RKO (cell line): ENCODE data around the gene ERCC6L2.

ENCODE experiments used
- DNase-seq: peaks from one replicate; pipeline ENCODE4 v3.0.0-alpha.2; 2016; ENCODE audit warnings: low spot score

The ERCC6L2 gene, protein sequence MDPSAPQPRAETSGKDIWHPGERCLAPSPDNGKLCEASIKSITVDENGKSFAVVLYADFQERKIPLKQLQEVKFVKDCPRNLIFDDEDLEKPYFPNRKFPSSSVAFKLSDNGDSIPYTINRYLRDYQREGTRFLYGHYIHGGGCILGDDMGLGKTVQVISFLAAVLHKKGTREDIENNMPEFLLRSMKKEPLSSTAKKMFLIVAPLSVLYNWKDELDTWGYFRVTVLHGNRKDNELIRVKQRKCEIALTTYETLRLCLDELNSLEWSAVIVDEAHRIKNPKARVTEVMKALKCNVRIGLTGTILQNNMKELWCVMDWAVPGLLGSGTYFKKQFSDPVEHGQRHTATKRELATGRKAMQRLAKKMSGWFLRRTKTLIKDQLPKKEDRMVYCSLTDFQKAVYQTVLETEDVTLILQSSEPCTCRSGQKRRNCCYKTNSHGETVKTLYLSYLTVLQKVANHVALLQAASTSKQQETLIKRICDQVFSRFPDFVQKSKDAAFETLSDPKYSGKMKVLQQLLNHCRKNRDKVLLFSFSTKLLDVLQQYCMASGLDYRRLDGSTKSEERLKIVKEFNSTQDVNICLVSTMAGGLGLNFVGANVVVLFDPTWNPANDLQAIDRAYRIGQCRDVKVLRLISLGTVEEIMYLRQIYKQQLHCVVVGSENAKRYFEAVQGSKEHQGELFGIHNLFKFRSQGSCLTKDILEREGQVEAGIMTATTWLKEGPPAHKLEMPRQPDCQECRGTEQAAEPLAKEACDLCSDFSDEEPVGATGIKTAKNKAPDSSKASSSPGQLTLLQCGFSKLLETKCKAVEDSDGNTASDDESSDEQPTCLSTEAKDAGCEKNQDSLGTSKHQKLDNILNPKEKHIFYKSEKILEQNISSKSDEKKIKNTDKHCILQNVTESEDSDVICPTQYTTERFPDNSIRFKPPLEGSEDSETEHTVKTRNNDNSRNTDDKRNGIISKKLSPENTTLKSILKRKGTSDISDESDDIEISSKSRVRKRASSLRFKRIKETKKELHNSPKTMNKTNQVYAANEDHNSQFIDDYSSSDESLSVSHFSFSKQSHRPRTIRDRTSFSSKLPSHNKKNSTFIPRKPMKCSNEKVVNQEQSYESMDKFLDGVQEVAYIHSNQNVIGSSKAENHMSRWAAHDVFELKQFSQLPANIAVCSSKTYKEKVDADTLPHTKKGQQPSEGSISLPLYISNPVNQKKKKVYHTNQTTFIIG (N-terminal part only)

DNA sequence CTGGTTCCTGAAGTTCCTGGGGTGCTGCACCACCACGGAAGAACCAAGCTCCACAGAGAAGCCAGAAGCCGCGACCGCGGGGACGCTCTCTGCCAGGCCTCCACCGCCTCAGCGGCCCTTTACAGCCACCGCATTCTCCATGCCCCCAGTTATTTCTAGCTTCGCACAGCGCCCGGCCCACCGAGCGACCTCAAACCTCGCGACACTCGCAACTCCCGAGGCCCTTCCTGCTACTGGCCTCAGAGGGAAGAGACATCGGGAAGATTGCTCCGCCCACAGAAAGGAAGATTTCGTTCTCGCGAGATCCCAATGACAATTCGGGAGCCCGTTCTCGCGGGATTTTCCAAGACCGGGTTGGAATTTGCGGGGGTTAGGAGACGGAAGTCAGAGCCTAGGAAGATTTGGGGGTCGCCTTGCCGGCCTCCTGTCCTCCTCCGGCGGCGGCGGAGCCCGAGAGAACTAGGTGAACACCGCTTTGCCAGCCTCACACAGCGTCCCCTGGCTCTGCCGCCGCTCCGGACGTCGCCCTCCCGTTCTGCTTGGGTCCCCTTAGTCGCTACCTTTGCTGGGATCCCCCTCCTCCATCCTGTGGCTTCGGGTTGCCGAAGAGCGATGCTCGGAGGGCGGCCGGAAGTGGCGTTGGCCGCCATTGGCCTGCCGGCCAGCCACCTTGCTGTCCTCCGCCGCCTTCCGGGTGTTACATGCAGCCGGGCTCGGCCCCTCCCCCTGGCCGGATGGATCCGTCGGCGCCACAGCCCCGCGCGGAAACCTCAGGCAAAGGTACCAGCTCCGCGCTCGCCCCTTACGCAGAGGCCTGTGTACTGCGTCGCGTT is at the start of gene ERCC6L2:
TSS of gene ERCC6L2 (plus strand) at position 387 of the 833 bp plus-strand sequence. CDS start at position 735, 348 bp downstream.
- peak; percentile 99 for DNase-seq

DNA sequence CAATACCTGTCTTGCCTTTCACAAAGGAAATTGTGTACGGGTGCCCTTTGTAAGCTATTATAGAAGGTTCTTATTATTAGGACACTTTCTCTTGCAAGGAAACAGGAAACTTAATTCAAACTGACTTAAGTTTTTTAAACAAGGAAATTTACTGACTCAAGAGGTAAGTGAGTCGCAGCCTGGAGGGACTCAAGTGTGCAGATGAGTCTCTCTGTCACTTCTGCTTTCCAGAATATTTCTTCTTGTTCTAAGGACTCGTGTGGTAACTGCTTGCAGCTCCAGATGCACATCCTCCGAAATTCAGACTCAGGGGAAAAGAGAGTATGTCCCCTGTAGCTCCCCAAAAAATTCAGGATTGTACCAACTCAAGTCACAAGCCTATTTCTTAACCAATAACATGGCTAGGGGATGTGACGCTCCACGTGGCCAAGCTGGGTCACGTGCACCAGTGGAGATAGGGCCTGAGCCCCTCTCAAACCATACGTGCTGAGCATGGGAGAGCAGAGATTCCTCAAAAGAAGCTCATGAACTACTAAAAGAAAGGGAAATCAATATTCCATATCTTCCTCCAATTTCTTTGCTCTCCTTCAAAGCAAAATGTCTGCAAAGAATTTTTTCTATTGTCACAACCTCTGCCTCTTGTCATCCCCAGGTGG is 49.2 kb upstream of the ERCC6L2 start:
- DNase-seq, result no peak

DNA sequence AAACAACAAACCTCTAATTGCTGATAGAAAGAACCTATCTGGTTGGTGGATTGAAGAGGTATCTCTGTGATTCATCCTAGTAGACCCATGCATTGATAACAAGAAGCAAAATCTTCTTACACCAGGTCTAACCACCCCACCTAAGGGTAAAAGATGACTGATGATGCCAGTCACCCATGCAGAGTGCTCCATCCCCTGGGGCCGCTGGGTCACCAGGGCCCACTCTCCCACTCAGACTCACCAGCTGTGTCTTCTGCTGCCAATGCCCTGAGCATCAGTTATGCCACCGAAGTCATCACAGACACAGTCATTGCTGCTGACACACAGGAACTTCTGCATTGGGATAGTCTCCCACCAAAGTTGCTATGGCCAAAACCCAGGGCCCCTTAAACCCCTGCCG is 44.7 kb upstream of the ERCC6L2 start:
- no peak for DNase-seq

DNA sequence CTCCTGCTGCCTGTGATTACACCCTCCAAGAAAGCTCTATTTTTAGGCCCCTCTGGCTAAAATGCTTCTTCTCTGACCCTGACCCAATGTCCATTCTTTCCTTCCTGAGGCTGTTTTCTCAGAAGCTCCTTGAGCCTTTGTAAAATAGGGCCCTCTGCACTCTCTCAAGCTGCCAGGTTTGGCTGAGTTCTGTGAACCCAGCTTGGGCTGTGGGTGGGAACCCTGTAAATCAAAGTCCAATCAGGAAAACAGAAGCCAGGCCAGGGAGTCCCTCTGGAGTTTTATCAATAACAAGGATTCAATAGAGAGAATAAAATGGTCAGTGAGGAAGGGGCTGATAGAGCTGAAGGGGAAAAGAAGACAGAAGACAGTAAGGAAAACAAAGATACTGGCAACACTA is 43.7 kb upstream of the ERCC6L2 start:
- no peak for DNase-seq

DNA sequence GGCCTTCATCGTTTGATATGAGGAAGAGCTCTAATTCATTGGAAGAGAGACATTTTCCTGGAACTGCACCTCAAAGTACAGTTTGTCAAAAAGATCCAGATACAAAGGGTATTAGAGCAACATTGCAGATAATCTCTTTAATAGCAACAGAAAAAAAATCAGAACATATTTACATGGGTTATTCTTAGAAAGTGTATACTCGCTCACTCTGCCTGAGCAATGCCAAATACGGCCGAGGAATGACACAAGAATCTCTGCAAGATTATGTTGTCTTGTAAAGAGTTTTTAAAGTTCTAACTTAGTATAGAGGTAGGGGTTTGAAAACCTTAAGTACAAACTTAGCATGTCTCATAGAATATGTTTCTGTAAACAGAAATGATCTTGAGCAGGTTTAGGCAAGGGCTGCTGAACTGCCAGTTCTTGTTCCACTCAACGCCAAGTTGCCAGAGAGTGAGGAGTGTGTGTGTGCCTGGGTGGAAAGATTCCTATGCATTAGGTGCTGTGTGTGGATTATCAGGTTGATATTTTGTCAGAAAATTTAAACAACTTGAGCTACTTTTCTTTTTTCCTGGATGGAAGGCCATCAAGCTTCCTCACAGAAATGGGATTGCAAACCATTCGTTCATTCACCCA is 41.8 kb upstream of the ERCC6L2 start:
- DNase-seq, result no peak

DNA sequence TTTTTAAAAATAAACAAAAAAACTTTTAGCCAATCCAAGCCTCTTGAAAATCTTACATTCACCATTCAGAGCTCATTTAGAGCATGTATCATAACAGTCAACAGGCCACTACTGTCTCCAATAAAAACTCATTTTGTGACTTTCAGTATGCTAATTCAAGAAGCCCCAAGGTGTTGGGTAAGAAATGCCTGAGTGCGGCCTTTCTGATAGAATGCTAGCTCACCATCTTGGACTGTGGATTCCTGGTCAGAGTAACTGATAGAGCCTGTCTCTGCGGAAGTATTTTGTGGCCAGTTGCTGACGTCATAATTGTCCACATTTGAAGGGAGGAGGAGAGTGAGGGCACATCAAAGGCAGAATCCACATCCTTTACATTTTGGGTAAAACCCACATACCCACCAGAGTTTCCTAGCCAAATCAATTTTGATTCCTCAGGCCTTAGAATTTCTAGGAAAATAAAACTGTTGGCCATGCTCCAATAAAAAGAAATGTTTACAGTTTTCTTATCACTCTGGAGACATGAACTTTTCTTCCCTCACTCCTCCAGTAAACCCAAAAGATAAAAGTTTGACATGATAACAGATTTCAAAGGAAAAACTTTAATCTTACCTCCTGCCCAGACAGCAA is 41.1 kb upstream of the ERCC6L2 start:
- DNase-seq, result no peak

DNA sequence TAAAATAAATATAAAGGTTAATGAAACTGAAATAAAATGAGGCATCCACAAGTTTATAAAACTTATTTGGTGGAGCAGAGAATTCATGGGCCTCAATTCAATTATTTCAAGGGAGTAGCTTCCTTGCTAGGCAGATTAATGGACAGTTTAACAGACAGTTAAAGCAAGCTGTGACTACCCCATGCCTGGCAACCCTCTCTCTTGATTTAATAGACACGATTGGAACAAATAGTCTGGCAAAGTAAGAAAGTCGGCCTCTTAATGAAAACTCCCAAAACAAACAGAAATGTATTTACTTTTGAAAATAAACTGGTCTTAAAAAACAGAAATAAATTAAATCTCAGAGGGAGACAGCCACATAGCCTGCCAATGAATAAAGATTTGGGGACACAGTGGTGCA is 40.1 kb upstream of the ERCC6L2 start:
- DNase-seq, result no peak

DNA sequence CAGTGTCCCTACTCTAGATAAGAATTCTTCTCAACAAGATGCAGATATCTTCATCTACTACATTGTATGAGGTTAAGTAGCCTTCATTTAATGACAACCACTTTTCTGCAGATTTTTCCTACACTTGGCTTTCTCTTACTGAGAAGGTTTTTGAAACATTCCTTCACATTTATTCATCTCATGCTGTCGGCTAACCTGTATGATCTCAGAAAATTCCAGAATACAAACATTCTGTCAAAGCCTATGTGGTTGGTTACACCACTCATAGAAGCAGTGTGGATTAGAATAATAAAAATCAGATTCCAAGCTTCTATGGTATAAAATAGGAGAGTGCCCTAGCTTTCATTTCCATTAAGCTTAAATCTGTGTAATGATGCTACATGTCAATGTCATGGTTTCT is 39.4 kb upstream of the ERCC6L2 start:
- DNase-seq, result no peak

DNA sequence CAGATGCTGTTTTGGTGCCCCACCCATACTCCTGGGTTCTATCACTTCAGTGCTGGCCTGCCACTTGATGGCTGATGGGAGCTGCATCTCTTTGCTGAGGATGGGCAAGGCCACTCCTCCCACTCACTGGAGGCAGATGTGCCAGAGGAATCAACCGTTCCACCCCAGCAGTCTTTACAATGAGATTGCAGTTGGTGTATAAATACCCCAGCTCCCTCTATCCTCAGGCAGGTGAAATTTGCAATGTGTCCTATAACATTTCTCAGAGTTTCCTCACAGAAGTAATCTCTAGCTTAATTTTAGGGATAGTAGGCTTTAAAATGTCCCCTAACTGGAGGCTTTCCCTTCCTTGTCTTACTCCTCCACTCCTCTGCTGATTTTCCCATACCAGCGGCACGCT is 36.5 kb upstream of the ERCC6L2 start:
- DNase-seq, result no peak

DNA sequence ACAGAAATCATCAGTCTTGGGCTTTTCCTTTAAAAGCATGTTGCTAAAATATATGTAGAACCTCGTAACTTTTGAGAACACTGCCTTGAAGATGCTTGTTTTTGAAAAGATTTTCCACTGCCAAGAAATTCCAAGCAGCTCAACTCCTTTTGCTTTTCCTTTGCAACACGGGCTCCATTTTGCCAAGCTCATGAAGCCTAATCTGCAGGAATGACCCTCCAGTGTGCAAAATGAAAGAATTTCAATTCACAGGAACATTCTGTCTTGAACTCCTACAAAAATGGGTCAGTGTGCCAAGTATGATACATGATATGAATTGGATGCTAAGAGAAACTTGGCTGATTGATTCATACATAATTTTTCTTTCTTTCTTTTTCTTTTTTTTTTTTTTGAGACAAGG is 35.4 kb upstream of the ERCC6L2 start:
- no peak for DNase-seq

DNA sequence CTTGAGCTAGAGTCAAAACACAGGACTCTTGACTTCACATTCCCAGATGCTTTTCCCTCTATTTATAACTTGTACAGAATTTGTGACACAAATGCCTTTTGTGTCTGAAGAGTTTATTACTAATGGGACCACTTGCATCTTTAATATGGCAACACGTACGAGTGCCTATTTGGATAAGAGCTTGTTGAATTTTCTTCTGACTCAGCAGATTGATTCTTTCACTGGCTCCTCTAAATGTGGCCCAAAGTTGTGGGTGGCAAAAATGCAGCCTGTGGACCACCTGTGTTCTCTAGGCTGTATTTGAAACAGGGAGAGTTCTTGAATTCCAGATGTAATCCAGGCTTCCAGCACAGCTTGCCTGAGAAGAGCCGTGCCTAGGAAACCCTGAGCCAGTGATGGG is 34.1 kb upstream of the ERCC6L2 start:
- DNase-seq, result no peak

DNA sequence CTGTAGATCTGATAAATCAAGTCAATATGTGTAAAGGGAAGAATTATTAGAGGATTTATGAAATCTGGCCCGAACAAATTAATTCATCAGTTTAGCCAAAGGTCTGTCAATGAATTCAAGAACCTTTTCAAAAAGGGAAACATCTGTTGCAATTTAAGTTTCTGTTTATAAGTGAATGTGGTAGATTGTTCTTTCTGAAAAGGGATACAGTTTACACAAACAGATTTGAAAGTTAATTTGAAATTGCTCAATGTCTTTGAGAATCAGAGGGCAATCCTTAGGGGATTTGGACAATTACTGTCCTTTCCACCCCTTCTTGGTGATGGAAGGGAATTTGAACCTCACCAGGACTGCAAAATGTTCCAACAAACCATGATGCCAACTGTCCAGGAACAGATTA is 29.7 kb upstream of the ERCC6L2 start:
- DNase-seq, result no peak

DNA sequence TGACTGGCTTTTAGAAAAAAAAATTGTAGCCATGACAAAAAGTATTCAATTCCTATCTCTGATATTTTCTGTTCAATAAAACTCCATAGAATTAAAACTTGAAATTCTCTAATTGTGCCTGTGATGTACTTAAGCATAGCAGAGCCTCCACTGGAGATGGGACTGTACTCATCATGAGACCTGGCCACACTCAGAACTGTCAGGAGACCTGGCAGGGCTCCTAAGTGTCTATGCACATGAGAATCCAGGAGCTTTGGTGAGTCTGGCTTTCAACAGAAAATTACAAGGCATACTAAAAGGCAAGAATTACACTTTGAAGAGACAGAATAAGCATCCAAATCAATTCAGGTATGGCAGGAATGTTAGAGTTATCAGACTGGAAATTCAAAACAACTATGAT is 26.7 kb upstream of the ERCC6L2 start:
- no peak for DNase-seq

DNA sequence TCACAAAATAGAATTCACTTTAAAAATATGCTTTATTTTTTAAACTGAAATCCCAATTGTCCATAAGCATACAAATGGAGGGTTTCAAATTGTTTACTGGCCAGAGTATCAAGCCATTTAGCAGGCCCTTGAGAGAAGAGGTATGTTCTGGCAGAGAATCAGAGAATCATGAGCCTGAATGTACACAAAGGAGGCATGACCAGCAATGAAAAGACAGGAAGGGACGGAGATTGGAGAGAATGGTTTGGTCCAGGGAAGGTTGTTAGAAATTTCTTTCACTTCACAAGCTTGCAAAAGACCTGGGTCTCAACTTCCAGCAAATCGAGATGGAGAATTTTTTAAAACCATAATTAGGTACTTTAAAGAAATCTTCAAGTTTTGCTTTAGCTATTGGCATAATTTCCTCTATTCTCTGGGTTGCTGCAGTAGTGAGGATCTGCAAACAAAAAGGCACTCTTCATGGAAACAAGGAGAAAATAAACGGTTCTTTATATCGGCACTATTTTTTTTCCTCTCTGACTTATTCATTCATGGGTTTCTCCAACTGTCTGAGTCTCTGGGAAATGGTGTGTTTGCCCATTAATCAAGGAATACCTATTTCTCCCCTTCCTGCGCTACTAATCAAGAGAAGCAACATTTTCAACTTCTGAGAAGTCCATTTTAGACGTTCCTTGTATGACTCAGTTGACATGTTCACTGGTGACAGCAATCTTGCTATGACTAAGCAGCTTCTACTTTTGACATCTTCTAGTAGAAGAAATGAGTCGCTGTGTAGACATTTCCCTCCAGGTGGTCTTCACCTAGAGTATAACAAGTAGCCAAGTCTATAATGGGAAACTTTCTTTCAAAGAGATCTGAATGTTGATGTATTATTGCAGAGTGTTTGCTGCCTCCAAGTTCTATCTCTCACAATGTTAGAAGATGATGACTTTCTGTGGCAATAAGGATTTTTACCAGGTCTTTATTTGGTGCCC is 23.1 kb upstream of the ERCC6L2 start:
- DNase-seq, result peak; percentile 85

DNA sequence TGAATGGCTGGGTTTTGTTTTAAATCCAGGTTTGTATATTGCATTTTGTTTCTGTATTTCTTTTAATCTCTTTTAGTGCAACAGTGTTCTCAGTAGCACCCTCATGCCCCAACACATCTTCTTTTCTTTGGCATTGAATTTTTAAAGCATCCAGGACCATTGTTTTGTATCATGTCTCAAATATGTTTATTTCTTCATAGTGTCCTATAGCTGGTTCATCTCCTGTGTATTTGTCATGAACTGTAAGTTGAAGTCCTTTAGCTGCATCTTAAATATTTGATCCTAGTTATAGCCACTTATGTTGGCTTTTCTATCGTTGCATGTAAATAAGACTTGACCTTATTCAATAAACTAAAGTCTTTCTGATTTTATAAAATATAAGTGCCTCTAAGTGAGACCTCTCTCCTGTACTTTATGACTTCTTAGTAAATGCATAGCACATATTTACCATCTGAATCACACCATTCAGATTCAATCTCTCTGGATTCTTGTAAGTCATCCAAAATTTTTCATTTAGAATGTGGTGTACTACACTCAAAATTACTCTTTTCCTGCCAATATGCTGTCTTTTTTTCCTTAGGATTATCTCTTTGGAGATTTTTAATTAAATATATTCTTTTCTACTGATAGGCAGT is 21.0 kb upstream of the ERCC6L2 start:
- peak; percentile 45 for DNase-seq

DNA sequence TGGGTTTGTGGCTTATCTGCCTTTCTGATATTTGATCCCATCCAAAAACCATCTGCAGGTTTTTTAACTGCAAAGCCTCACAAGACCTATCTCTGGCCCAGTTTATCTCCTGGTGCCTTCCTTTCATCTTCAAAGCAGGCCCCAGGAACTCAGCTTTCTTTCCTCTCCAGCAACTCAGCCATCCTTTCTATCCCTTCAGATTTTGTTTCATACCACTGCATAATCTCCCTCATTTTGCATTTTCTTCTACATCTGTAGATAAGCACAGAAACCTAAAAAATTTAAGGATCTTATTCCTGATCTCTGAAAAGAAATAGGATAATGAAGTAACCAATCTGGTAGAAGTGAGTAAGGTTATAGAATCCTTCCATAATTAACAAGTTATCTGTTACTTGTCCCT is 19.5 kb upstream of the ERCC6L2 start:
- DNase-seq, result no peak

DNA sequence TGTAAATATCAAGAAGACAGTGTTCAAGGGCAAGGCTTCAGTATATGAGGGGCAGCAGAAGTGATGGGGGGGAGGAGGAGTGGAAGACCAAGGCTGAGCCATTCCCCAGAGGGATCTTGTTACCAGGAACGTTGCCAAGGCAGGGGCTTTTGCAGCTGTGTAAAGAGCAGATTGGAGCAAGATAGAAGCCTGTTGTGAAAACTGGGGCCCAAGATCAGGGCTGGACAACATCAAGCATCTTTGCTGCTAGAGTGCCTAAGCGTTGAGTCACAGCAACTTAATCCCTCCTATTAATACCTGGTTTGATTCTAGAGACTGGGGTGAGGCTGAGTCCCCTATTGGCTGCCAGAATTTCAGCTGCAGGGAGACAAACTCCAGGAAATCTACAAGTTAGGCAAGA is 18.4 kb upstream of the ERCC6L2 start:
- no peak for DNase-seq

DNA sequence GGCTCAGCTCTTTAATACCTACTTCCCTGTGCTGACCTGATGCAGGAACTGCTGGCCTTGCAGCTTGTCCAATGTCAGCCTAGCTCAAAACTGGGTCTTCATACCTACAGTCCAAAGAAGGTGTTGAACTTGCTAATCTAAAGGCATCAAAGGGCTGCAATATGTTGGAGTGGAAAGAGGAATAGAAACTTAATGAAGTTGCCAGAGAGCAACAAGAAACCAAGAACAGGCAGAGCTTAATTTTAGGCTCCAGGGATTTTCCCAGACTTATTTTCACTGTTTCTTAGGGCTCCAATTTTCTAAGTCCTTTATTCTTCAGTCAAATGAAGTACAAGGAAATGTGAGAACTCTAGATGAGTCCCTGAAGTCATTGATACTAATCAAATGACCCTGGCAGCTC is 17.6 kb upstream of the ERCC6L2 start:
- no peak for DNase-seq
